Natural killer cell (primary cell): ENCODE measurements around the gene TRIM34. TPM values are rescaled to one million over a fixed set of nuclear protein-coding genes. Genes with fewer than 3 reads are reported as not detected.

Source experiments
- ATAC-seq, 3 donors: fragments of 150-1000 bp in 2 of 3; fragments of 200-7000 bp in 1 of 3; cut with Tn5 transposase; 1 replicate in 1 of 3; 2 replicates in 2 of 3; pipeline ENCODE4 v1.10.0; 2021; ENCODE audit warnings: mild to moderate bottlenecking in 2 of 3, moderate library complexity in 2 of 3
- DNase-seq, 2 donors: peaks; one replicate each; pipeline versions ENCODE4 v3.0.0 to v3.0.0-alpha.2; 2013 to 2021; ENCODE audit warnings: mixed read lengths in 1 of 2
- H3K27ac ChIP-seq: one replicate; pipeline ENCODE4 v1.5.1; 2013; ENCODE audit warnings: mild to moderate bottlenecking, low read length
- H3K27me3 ChIP-seq: one replicate; pipeline ENCODE4 v1.6.1; 2013; ENCODE audit warnings: low read length; ENCODE audit not compliant: control insufficient read depth, insufficient read depth
- H3K36me3 ChIP-seq: one replicate; pipeline ENCODE4 v1.6.1; 2013; ENCODE audit warnings: low read length; ENCODE audit not compliant: control insufficient read depth, insufficient read depth
- H3K4me1 ChIP-seq: one replicate; pipeline ENCODE4 v1.6.1; 2013; ENCODE audit warnings: low read length; ENCODE audit not compliant: control insufficient read depth, insufficient read depth
- H3K4me3 ChIP-seq: one replicate; pipeline ENCODE4 v1.5.1; 2013; ENCODE audit warnings: low read length
- H3K9me3 ChIP-seq: one replicate; pipeline ENCODE4 v1.6.1; 2013; ENCODE audit warnings: low read length; ENCODE audit not compliant: control insufficient read depth, insufficient read depth
- H3K27ac Mint-ChIP-seq, 2 donors: one replicate each; pipeline ENCODE4 v1.8.0; 2022; ENCODE audit warnings: mild to moderate bottlenecking in 2 of 2, mixed read lengths in 2 of 2, moderate library complexity in 1 of 2
- H3K27me3 Mint-ChIP-seq, 2 donors: one replicate each; pipeline ENCODE4 v1.8.0; 2022; ENCODE audit warnings: low read depth in 2 of 2, mixed read lengths in 2 of 2
- H3K36me3 Mint-ChIP-seq: one replicate; pipeline ENCODE4 v1.8.0; 2022; ENCODE audit warnings: mixed read lengths
- H3K4me1 Mint-ChIP-seq, 2 donors: one replicate each; pipeline ENCODE4 v1.8.0; 2022; ENCODE audit warnings: mixed read lengths in 2 of 2
- H3K4me3 Mint-ChIP-seq: one replicate; pipeline ENCODE4 v1.8.0; 2022; ENCODE audit warnings: mild to moderate bottlenecking, moderate library complexity, mixed read lengths
- H3K9me3 Mint-ChIP-seq, 2 donors: one replicate each; pipeline ENCODE4 v1.8.0; 2022; ENCODE audit warnings: mixed read lengths in 2 of 2
- CTCF ChIP-seq: fragments of 200-600 bp; IDR thresholded peaks from one replicate; pipeline ENCODE4 v1.8.0; 2022; ENCODE audit warnings: antibody characterized with exemption
- WGBS: methylation state at CpG from one replicate; pipeline ENCODE4 v1.1.7; 2013; ENCODE audit warnings: missing lambda C conversion rate; ENCODE audit not compliant: insufficient coverage; 5-methylcytosine and 5-hydroxymethylcytosine counted together
- intact Hi-C: fragments of 100-400 bp; cut with micrococcal nuclease; formaldehyde crosslinking; loops from one replicate; pipeline ENCODE4 v1.14.2; 2022
- total RNA-seq, 4 donors: library from RNA; stranded (reverse); fragments of 120-200 nt in 1 of 4; gene quantifications; one replicate each; pipeline versions ENCODE4 v1.2.3 to v1.2.4, GENCODE V29; 2013 to 2022

TRIM34 gene
- total RNA-seq, 3 donors from 2014 or later (not counting 1 experiment from before 2014, with no cell fraction given): 8.2 to 10.0 (median 9.9) TPM

DNA sequence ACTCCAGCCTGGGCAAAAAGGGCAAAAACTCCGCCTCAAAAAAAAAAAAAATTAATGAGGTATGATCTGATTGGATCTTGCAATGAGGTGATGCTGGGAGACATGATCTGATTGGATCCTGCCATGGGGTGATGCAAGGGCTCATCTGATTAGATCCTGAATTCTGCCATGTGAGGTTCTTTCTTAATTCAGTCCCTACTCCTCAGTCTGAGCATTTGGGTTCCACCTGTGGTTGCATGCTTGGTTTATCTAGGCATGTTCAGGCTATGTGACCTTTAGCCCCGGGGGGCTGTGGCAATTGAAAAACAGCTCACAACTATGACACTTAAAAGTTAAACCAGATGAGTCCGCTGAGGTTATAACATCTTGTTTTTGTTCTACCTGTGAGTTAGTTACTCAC lies 33.2 kb upstream of the TRIM34 start:
- Mint-ChIP-seq H3K27me3 (peaks cover under 1 to 4% of the 10 kb centered on the region in 2 donors), H3K9me3 (no peaks in the 10 kb centered on the region), H3K36me3 (no peaks in the 10 kb centered on the region), H3K4me1 (peaks cover 2 to 8% of the 10 kb centered on the region in 2 donors), H3K27ac (no peak overlapping the region), H3K4me3 (no peak overlapping the region)
- Histone ChIP-seq H3K27ac (no peak overlapping the region), H3K36me3 (no peaks in the 10 kb centered on the region), H3K27me3 (no peaks in the 10 kb centered on the region), H3K4me3 (no peak overlapping the region), H3K9me3 (no peaks in the 10 kb centered on the region), H3K4me1 (peaks cover 8% of the 10 kb centered on the region)
- TF ChIP-seq CTCF: no peak
- ATAC-seq (no peak), DNase-seq (no peak)
- intact Hi-C loops: no loop called here
- 91% methylated on average over 3 of the region's 3 CpGs for WGBS

DNA sequence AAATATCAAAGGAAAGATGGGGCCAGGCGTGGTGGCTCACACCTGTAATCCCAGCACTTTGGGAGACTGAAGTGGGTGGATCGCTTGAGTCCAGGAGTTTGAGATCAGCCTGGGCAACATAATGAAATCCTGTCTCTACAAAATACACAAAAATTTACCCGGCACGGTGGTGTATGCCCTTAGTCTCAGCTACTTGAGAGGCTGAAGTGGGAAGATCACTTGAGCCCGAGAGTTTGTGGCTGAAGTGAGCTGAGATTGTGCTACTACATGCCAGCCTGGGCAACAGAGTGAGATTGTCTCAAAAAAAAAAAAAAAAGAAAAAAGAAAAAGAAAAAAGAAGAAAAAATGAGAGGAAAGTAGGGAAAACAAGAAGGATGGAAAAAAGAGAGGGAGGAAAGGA lies 32.2 kb upstream of the TRIM34 start:
- ATAC-seq (no peak), DNase-seq (no peak)
- H3K27ac ChIP-seq: no peak overlapping the region
- Mint-ChIP-seq H3K9me3 (no peaks in the 10 kb centered on the region), H3K36me3 (no peaks in the 10 kb centered on the region), H3K27me3 (peaks cover 7 to 10% of the 10 kb centered on the region in 2 donors), H3K27ac (no peak overlapping the region), H3K4me3 (no peak overlapping the region), H3K4me1 (peaks cover 7 to 12% of the 10 kb centered on the region in 2 donors)
- H3K27me3 ChIP-seq: no peaks in the 10 kb centered on the region
- no peak for TF ChIP-seq CTCF
- H3K4me3 ChIP-seq: no peak overlapping the region
- no peaks in the 10 kb centered on the region for H3K36me3 ChIP-seq
- peaks cover 11% of the 10 kb centered on the region for H3K4me1 ChIP-seq
- over 99% methylated on average over 5 of the region's 5 CpGs for WGBS
- intact Hi-C loops: no loop called here
- no peaks in the 10 kb centered on the region for H3K9me3 ChIP-seq

- no peak for TF ChIP-seq CTCF
- Histone ChIP-seq H3K4me1 (peaks cover 11% of the 10 kb centered on the region), H3K4me3 (no peak overlapping the region), H3K36me3 (no peaks in the 10 kb centered on the region), H3K27me3 (no peaks in the 10 kb centered on the region), H3K27ac (no peak overlapping the region), H3K9me3 (no peaks in the 10 kb centered on the region)
- Mint-ChIP-seq H3K4me3 (no peak overlapping the region), H3K9me3 (no peaks in the 10 kb centered on the region), H3K27ac (no peak overlapping the region), H3K36me3 (no peaks in the 10 kb centered on the region), H3K4me1 (peaks cover 7 to 12% of the 10 kb centered on the region in 2 donors), H3K27me3 (peaks cover 7 to 10% of the 10 kb centered on the region in 2 donors)
- intact Hi-C loops: no loop called here
- DNase-seq (no peak), ATAC-seq (no peak)
- no CpG with 5 or more reads among the region's 1 CpG for WGBS
Observed at GRCh38 chr11:5593146-5593545, 31.7 kb upstream of the TRIM34 start.

DNA sequence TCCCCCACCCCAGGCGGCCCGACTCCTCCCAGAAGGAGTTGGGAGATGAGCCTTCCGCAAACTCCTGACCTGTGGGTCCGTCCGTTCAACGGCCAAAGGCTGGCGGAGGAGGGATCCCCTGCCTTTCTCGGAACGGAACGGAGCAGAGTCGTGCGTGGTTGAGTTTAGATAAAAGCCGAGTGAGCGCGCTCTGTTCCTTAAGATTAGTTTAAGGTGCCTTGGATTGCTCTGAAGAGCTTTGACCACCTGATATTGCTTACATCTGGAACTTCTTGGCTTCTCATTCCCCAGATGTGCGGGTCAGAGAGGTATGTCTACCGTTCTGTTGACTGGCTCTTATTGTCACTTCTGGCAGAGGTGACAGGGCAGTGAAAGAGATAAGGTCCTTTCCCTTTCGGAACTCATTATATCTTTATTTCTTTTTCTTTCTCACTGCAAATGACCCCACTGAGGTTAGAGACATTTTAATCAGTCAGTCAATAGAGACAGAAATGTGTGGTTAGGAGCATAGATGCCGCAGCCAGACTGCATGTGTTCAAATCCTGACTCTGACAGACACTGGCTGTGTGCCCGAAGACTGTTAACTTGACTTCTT lies 28.1 kb upstream of the TRIM34 start, which contains the start of gene TRIM6:
TSS of gene TRIM6 (plus strand) at position 31 of the 595 bp plus-strand sequence. CDS start at position 292, 261 bp downstream.
- intact Hi-C loops: no loop called here
- H3K9me3 Mint-ChIP-seq: no peaks in the 10 kb centered on the region
- H3K27me3 Mint-ChIP-seq: peaks cover 7 to 13% of the 10 kb centered on the region in 2 donors
- peak in 1 of 2 donors; percentile 14 for DNase-seq
- H3K4me1 ChIP-seq: peaks cover 11% of the 10 kb centered on the region
- H3K4me1 Mint-ChIP-seq: peaks cover 7 to 12% of the 10 kb centered on the region in 2 donors
- no peaks in the 10 kb centered on the region for H3K36me3 ChIP-seq
- no peak within 1 kb of the TSS for H3K27ac ChIP-seq
- H3K4me3 ChIP-seq: peak within 1 kb of the TSS; percentile 33
- no peaks in the 10 kb centered on the region for H3K9me3 ChIP-seq
- peak in 2 of 3 donors; percentile 30 to 40 for ATAC-seq
- TF ChIP-seq CTCF: no peak
- no peaks in the 10 kb centered on the region for H3K36me3 Mint-ChIP-seq
- peak within 1 kb of the TSS; percentile 85 for H3K4me3 Mint-ChIP-seq
- no peaks in the 10 kb centered on the region for H3K27me3 ChIP-seq
- peak within 1 kb of the TSS; percentile 9 to 77 for H3K27ac Mint-ChIP-seq
- 9% methylated on average over 19 of the region's 20 CpGs for WGBS
